Effector CD4-positive, alpha-beta T cell (primary cell): ENCODE measurements around the gene DHX34.
"Not testable (repeated sequence)": the region's sequence is repeated elsewhere in the genome, so short reads cannot be mapped to it uniquely, and the experiment has no call there.

Experiments
- DNase-seq: peaks from one replicate; pipeline ENCODE4 v3.0.0-alpha.2; 2020

Gene DHX34

DNA sequence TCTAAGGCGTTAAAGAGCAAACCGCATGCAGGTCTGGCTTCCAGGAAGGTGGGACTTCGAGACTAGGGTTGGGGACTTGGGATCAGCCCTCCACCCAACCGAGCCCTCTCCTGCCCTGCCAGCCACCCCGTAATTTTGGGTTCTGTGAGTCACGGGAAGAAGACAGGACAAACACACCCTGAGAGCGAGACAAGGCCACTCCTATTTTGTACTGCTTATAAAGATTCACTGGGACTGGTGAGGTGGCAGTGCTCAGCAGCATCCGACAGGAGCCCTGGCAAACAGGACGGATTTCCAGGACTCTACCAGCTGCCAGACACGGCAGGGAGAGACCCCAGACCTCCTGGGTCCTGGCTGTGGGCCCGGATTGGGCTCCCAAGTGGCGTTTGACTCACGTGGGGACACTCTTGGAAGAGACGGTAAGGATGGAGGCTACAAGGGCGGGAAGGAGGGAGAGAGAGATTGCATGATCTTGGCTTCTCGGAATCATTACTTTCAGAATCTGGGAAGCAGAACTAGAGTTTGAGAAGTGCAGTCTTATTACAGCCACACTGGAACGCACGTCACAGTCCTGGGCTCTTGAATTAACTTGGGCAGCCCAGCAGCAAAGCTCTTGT lies 17.1 kb upstream of the DHX34 start, which contains the start of gene C5AR2:
TSS of gene C5AR2 (plus strand) at position 245 of the 617 bp plus-strand sequence. CDS start 8,625 bp downstream, outside the sequence.
- DNase-seq, result no peak

GRCh38 chr19:47336765-47337718 lies 12.1 kb upstream of the DHX34 start:
- not testable (repeated sequence) for DNase-seq

GRCh38 chr19:47339196-47339880 lies 9.8 kb upstream of the DHX34 start:
- DNase-seq, result no peak

DNA sequence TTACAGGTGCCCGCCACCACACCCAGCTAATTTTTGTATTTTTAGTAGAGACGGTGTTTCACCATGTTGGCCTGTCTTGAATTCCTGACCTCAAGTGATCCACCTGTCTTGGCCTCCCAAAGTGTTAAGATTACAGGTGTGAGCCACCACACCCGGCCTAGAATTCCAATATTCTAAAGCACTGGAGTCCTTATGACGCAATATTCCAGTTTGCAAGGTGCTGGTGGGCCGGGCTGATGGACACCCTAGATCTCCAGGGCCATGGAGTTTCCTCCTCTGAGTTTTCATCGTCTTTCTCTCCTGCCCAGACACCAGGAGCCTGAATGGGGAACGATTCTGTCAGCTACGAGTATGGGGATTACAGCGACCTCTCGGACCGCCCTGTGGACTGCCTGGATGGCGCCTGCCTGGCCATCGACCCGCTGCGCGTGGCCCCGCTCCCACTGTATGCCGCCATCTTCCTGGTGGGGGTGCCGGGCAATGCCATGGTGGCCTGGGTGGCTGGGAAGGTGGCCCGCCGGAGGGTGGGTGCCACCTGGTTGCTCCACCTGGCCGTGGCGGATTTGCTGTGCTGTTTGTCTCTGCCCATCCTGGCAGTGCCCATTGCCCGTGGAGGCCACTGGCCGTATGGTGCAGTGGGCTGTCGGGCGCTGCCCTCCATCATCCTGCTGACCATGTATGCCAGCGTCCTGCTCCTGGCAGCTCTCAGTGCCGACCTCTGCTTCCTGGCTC lies 8.5 kb upstream of the DHX34 start:
- DNase-seq, result no peak

- no peak for DNase-seq
Measured at GRCh38 chr19:47341734-47342133, 7.4 kb upstream of the DHX34 start.

DNA sequence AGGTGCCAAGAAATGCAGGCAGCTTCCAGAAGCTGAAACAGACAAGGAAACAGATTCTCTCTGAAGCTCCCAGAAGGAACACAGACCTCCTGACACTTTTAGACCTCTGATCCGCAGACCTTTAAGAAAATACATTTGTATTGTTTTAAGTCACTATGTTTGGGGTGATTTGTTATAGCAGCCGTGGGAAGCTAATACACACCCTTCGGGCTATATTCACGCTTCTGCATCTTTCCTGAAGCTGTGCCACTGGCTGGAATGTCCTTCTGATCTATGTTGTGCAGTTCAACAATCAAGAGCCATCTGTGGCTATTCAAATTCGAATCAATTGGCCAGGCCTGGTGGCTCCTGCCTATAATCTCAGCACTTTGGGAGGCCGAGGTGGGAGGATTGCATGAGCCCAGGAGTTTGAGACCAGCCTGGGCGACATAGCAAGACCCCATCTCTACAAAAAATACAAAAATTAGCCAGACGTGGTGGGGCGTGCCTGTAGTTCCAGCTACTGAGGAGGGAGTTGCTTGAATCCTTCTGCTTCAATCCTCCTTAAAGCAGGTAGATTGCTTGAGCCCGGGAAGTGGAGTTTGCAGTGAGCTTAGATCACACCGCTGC lies 5.8 kb upstream of the DHX34 start:
- DNase-seq, result no peak

DNA sequence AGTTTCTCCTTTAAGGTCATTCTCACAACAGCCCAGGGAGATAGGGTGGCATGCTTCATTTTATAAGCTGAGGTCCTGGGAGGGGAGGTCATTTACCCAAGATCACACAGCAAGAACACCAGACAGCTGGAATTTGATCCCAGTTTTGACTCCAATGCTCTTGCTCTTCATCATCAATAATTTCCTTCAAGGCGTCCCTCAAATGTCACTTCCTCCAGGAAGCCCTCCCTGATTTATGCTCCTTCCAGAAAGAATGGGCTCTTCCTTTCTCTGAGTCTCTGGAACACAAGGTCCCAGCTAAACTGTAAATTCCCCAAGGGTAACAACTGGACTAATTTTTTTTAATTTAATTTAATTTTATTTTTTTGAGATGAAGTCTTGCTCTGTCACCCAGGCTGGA lies 4.7 kb upstream of the DHX34 start:
- DNase-seq, result no peak

DNA sequence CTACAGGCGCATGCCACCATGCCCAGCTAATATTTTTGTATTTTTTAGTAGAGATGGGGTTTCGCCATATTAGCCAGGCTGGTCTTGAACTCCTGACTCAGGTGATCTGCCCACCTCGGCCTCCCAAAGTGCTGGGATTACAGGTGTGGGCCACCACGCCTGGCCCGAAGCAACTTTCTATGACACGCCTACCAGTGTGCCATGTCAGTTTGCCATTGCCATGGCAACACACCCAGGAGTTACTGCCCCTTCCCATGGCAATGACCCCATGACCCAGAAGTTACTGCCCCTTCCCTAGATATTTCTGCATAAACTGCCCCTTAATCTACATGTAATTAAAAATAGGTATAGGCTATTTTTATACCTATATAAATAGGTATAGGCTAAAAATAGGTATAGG lies 3.1 kb upstream of the DHX34 start:
- DNase-seq, result not testable (repeated sequence)

DNA sequence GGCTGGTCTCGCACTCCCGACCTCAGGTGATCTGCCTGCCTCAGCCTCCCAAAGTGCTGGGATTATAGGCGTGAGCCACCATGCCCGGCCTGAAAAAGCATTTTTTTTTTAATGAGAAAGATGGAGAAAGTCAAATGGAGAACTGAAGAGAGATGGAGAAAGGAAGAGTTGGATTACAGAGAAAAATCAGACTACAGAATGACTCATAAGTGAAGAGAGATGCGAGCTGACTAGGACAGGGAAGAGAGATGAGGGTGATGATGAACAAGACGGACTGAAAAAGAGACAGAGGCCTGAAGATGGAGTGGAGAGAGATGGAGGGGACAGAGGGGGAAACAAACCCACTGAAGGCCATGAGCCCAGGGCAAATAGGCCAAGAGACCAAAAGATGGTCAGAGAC lies 1.5 kb downstream of the DHX34 start:
- no peak for DNase-seq

- no peak for DNase-seq
Measured at GRCh38 chr19:47351548-47351947, 2.4 kb downstream of the DHX34 start.

- DNase-seq, result no peak
Measured at GRCh38 chr19:47352095-47352494, 3.0 kb downstream of the DHX34 start.

DNA sequence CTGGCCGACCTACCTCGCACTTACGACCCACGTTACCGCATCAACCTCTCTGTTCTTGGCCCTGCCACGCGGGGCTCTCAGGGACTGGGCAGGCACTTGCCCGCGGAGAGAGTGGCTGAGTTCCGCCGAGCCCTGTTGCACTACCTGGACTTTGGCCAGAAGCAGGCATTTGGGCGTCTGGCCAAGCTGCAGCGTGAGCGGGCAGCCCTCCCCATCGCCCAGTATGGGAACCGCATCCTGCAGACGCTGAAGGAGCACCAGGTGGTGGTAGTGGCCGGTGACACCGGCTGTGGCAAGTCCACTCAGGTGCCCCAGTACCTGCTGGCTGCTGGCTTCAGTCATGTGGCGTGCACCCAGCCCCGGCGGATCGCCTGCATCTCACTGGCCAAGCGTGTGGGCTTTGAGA lies 4.2 kb downstream of the DHX34 start:
- DNase-seq, result no peak

DNA sequence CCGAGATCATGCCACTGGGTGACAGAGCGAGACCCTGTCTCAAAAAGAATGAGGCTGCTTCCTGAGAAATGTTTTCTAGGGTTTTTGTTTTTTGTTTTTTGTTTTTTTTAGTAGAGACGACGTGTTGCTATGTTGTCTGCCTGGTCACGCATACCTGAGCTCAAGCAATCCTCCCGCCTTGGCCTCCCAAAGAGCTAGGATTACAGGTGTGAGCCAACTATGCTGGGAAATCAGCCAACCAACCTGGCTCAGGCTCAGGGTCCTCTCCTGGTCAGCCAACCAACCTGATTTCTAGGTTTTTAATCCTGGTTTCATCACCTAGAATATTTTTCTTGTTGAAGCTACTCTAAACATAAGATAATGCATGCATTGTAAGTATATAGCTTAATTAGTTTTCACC lies 7.8 kb downstream of the DHX34 start:
- no peak for DNase-seq

GRCh38 chr19:47357788-47358680 lies 8.9 kb downstream of the DHX34 start:
- no peak for DNase-seq

DNA sequence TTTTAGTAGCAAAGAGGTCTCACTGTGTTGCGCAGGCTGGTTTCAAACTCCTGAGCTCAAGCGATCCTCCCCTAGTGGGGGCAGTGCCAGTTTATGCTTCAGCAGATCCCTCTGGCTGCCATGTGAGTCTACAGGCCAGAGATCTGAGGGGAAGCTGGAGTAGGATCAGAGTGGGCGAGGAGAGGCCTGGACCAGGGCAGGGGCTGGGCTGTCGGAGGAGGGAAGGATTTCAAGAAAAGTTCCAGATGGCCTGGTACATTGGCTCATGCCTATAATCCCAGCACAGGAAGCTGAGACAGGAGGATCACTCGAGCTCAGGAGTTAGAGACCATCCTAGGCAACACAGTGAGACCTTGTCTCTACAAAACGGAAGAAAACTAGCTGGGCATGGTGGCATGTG lies 9.8 kb downstream of the DHX34 start:
- DNase-seq, result no peak

- DNase-seq, result no peak
Measured at GRCh38 chr19:47362321-47362720, 13.2 kb downstream of the DHX34 start.

GRCh38 chr19:47363758-47364531 lies 14.8 kb downstream of the DHX34 start:
- no peak for DNase-seq

DNA sequence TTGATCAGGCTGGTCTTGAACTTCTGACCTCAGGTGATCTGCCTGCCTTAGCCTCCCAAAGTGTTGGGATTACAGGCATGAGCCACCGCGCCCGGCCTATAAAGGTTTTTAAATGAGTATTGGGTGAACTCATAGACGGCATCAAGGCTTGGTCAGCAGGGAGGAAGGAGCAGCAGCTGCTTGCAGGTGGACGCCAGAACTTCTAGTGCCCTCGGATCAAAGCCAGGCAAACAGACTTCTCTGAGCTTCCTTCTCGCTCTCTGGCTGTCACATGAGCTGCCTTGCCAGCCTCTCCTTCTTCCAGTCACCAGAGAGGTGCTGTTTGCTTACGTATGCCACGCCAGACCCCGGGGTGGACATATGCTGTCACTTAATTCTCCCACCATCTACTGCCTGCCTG lies 16.3 kb downstream of the DHX34 start:
- not testable (repeated sequence) for DNase-seq

DNA sequence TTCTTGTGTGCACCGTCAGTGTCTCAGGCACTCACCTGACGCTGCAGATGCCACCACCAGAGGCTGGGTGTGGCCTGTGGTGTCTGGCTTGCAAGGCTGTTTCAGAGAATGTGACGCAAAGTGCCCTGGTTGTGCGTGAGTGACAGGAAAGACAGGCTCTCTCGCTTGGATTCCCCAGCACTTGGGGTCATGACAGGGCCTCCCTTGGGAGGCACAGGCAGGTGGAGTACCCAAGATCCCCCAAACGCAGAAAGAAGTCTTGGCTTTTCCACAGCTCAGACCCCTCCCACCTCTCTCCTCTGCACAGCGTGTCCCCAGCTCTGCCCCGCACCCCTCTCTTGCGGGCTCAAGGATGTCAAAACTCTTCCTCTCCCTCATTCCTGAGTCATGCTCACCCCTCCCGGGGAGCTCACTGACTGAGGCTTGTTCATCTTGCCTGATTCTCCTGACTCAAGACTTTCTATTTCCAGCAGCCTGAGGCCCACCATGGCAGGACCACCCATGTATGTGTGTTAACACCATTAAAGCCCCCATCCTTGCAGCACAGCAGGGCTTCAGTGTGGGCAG lies 21.0 kb downstream of the DHX34 start:
- DNase-seq, result no peak

DNA sequence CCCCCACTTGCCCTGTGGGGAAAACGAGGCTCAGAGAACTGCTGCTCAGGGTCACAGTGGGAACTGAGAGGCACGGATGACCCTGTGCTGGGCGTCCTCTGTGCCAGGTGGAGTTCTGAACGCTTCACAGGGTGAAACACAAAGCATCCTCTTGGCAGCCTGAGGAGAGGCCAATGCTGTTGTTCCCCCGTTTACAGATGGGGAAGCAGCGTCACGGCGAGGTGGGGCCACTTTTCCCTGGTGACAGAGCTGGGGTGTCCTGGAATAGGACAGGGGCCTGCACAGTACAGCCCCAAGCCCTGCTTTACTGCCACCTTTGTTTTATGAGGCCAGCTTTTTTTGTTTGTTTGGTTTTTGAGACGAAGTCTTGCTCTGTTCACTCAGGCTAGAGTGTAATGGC lies 22.1 kb downstream of the DHX34 start:
- no peak for DNase-seq
